ENCODE results near the gene JAM2. TPM values are rescaled to one million over a fixed set of nuclear protein-coding genes. Genes with fewer than 3 reads are reported as not detected.

JAM2 gene
- total RNA-seq, 1 donor: 0.81 TPM

- no peak for DNase-seq (ENCODE audit: low read depth in 2 of 3, low spot score in 2 of 3)
These were observed 125.0 kb downstream of the JAM2 start for GRCh38 chr21:25764065-25764464.

Other genes starting within 250 kb of the JAM2 start
- 8.1 TPM for gene MRPL39, start 31.8 kb upstream of the JAM2 start, total RNA-seq
- 23.2 TPM for gene ATP5PF, start 95.6 kb downstream of the JAM2 start, total RNA-seq
- gene GABPA, start 95.7 kb downstream of the JAM2 start, total RNA-seq: 9.7 TPM

Measured in hematopoietic multipotent progenitor cell (in vitro differentiated cells).